HFF-Myc (cell line): ENCODE measurements around the gene GYS2.

ENCODE experiments used
- DNase-seq: peaks from one replicate; pipeline ENCODE4 v3.0.0-alpha.2; 2011; ENCODE audit warnings: low read depth; ENCODE audit errors: extremely low read depth
- H3K4me3 ChIP-seq: replicated peaks from 2 replicates; pipeline ENCODE4 v1.5.1; 2011; ENCODE audit warnings: low read depth, mild to moderate bottlenecking, control low read depth, low read length
- CTCF ChIP-seq: IDR thresholded peaks from 2 replicates; pipeline ENCODE4 v1.5.1; 2012; ENCODE audit warnings: mild to moderate bottlenecking, low read depth, low read length, control low read depth; ENCODE audit errors: missing control alignments

Gene GYS2

DNA sequence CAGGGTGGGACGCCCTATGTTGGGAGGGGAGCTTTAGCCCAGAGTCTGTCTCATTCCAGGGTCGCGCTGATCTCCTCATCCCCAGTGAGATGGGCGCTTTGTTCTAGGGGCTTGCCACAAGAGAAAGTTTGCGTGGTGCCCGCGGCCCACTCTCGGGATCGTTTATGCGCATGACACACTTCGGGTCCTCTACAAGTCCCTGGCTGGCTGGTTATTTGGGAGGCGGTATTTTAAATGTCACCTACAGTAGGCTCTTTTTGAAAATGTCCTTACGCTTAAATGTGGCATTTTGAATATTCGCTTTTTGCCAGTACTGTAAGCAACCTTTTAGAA lies 102.5 kb downstream of the GYS2 start:
- no peak for DNase-seq
- TF ChIP-seq CTCF = no peak
- peak overlapping the region; percentile 80 for H3K4me3 ChIP-seq

GRCh38 chr12:21501258-21502163 lies 103.1 kb downstream of the GYS2 start, which contains the start of the genes GOLT1B and RECQL:
Gene GOLT1B, plus strand, starts transcription at chr12:21501789. Its CDS starts 135 bp downstream, at chr12:21501924.
Gene RECQL, minus strand, starts transcription at chr12:21501635. Its CDS starts 2,065 bp downstream, at chr12:21499570.
- TF ChIP-seq CTCF = no peak
- peak within 1 kb of the TSS; percentile 80 for H3K4me3 ChIP-seq
- DNase-seq = peak; percentile 98

GRCh38 chr12:21500786-21501257 lies 103.8 kb downstream of the GYS2 start:
- H3K4me3 ChIP-seq = peak overlapping the region; percentile 80
- no peak for TF ChIP-seq CTCF
- no peak for DNase-seq

- no peak for TF ChIP-seq CTCF
- peak overlapping the region; percentile 80 for H3K4me3 ChIP-seq
- no peak for DNase-seq
Measured at GRCh38 chr12:21499765-21500164, 104.9 kb downstream of the GYS2 start.
